ENCODE measurements around the gene EPM2AIP1.
A peak's percentile ranks its signal among the peaks of the same experiment; 100 is the strongest.
"Not testable (repeated sequence)": the region's sequence is repeated elsewhere in the genome, so short reads cannot be mapped to it uniquely, and the experiment has no call there.

The EPM2AIP1 gene

DNA sequence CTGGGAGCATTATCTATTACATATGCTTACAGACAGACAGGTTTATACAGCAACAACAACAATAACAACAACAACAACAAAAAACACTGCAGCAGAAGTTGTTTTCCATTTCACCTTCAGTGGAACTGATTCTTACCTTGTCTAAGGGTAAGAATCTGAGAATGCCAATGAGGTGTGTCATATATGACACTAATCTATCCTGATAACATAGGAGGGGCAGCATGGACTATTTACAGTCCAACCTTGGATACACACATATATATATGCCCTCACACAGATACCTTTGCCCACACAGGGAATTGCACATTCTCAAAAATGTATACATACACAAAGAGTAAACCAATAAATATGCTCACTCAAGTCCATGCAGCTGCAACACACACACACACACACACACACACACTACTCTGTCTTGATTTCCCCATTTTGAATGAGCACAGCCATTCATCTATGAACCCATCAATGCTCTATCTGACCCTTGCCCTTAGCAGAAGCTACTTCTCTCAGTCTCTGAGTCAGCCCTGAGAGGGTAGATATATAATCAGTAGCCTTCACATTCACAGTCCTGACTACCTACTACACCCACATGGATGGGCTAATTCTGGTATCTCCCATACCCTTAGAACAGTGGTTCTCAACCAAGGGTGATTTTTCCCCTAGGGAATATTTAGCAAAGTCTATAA is 38.3 kb downstream of the EPM2AIP1 start:
- DNase-seq (ENCODE audit: low spot score): no peak

DNA sequence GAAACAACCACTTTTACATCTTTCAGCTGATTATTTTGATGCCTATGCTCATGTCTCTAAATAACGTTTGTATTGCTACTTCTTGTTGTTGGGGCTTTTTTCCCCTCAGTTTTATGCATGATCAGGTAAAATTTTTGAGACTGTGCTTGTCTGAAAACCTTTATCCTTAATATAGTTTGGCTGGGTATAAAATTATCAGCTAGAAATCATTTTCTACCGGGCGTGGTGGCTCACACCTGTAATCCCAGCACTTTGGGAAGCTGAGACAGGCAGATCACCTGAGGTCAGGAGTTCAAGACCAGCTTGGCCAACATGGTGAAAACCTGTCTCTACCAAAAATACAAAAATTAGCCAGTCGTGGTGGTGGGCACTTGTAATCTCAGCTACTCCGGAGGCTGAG is 45.1 kb downstream of the EPM2AIP1 start:
- DNase-seq (ENCODE audit: low spot score): not testable (repeated sequence)

DNA sequence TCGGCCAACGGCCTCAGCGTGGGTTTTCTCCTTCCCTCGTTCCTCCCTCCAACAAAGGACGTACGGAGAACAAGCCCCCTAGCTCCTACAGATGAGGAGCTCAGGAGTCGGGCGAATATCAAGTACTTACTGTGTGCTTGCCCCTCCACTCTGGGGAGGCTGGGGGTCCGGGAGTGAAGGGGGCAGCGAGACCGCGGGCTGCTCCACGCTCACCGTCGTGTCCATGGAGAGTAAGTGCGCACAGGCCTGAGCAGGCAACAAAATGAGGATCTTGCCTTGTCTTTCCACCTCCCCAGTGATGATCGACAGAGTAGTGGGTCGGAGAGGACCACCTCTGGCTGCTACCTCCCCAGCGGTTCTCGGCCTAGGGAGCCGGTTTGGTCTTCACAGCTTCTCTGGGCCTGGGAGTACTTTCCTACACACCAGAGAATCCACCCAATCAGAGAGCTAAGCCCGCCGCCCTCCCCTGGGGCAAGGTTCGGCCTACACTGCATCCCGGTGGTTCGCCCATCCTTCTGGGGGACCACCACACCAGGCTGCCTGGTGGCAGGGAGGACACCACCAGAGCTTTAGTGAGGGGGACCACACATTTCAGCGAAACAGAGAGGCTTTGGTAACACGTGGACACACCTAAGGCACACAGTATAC is 47.5 kb downstream of the EPM2AIP1 start:
- DNase-seq (ENCODE audit: low spot score): no peak

DNA sequence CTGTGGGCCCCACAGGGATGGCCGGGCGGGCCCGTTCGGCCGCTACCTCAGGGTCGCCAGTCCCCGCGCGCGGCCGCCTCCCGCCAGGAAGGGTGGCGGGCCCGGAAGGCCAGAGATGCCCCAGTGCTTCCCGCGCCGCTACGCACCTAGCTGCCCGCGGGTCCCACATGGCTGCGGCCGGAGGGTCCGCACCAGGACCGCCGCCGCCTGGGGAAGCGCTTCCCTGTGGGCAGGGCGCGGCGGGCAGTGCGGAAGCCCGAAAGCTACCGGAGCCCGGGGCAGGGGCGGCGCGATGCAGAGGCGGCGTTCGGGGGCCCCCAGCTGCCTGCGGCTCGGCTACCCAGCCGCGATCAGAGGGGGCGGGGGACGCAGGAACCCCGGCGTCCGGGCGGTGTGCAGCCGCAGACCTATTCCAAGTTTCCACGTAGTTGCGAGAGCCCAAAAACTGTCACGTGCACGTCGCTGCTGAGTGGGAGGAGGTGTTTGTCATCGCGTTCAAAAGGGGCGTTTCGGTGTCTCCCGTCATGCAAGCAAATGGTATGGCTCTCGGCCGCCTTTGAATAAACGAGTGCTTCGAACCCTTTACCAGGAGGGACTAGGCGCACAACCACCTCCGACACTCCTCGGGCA is 48.2 kb downstream of the EPM2AIP1 start, which contains the start of gene TRANK1:
TSS of gene TRANK1 (minus strand) at position 414 of the 630 bp plus-strand sequence. CDS start at position 169, 245 bp downstream.
- peak; percentile 85 for DNase-seq (ENCODE audit: low spot score)

DNA sequence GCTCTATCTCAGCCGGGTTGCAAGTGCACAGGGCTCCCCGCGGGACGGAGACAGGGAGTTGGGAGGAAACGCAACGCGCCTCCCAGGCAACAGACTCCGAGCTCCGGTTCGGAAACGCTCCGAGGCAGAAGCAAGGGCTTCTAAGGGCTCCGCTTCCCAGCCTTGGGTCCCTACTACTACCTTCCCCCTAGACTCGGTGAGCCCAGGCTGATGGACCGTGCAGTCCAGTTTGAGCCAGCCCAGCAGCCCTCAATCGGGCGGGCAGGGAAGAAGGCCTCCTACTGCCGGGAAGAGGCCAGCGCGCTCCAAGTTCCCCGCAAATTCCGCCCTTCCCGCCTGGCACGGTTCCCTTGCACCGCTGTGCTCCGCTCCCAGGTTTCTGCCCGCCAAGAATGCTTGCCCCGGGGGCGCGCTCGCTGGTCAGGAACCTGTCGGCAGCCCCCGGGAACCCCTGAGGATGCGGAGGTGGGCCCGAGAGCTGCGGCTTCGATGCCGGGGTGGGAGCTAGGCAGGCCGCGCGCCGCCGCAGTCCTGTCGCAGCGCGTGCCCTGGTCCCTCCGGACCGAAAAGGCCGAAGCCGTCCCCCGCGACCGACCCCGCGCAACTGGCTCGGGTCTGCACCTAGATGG is 48.8 kb downstream of the EPM2AIP1 start:
- DNase-seq (ENCODE audit: low spot score): peak; percentile 91

DNA sequence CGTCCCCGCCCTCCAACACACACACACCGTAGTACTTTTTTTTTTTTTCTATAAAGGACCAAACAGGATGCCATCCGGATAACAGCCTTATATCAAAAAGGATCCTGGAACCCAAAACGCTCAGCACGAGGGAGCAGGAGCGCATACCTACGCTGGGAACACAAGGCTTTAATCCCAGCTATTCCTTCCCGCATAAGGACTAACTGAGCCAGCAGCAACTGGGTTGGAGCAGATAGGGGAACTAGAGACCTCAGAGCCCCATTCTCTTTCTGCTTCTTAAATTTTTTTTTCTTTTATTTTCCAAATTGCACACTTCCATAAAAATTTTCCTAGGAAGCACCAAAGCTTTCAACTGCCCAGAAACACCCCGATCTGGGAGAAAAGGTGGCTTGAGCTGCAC is 49.3 kb downstream of the EPM2AIP1 start:
- DNase-seq (ENCODE audit: low spot score): no peak

DNA sequence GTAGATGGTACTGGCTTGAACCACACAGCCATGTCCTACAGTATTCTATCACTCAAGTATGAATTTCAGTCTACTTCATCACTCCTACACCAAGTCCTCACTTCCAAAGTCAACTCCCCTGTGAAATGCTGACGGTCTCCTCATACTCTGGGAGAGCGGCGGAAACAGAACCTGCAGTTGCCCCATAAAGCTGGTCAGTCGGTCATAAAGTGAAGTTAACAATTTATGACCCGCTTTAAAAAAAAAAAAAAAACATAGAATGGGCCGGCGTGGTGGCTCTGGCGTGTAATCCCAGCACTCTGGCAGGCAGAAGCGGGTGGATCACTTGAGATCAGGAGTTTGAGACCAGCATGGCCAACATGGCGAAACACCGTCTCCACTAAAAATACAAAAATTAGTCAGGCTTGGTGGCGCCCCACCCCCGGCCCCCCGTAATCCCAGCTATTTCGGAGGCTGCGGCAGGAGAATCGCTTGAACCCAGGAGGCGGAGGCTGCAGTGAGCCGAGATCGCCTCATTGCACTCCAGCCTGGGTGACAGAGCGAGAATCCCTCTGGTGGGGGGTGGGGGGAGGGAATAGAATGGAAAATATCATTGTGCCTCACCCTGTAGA is 50.2 kb downstream of the EPM2AIP1 start:
- DNase-seq (ENCODE audit: low spot score): no peak

DNA sequence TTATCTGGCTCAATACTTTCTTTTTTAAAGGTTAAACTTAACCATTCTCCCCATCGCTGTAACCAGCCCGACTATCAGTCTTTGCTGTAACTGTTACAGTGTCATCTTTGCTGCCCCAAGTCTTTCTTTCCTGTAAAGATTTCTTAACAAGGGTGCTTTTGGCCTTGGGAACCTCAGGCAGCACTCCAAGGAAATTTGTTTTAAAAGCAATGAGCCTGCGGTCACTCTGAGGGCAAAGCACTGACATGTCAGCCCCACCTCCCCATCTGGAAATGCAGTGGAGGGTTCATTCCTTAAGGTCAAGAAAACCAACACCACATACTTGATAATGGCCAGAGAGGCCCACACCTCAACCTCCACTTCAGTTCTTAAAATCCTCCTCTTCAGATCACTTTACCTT is 51.3 kb downstream of the EPM2AIP1 start:
- DNase-seq (ENCODE audit: low spot score): no peak

DNA sequence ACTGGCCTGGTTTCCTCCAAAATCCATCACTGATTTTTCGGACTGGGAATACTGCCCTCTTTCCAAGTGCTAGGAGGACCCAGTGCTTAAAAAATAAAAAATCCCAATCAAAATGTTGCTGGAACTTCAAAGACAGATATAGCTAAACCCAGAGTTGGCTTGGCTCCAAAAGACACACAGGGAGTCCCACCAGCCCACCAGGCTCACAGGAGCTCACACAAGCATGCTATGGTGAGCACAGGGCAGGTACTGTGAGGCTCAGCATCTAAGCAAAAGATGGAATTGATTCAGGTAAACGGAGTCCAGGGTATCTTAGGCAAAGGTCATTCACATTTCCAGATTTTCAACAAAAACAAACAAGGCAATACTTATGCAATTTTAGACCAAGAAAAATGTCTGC is 51.8 kb downstream of the EPM2AIP1 start:
- DNase-seq (ENCODE audit: low spot score): no peak

DNA sequence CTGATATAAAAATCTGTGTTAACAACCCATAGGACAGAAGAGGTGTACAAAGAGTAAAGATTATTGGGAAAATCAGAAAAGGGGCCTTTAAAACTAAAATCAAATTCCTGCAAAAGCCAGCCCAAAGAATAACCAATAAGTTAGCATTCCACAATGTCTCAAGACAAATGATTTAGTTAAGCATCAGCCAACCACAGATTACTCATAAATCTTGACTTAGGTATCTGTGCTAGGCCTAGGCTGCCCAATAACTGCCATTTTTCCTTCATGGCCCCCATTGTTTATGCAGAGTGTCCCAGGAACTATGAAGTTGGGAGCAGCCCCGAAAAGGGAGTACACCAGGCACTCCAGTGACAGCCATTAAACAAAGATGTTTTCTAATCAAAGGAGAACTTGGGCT is 55.4 kb downstream of the EPM2AIP1 start:
- no peak for DNase-seq (ENCODE audit: low spot score)
